HepG2 (cell line): ENCODE results near the gene YIPF4. TPM values are rescaled to one million over a fixed set of nuclear protein-coding genes. Genes with fewer than 3 reads are reported as not detected.

ENCODE experiments used
- ATAC-seq: fragments of 200-7000 bp; cut with Tn5 transposase; 3 replicates; pipeline ENCODE4 v1.9.1; 2020; ENCODE audit warnings: mild to moderate bottlenecking, moderate library complexity
- BruUV-seq: library from RNA; stranded (reverse); fragments of 400-500 nt; replicated peaks from 2 replicates; lab custom pipeline; 2021; lab: Mats Ljungman, UMichigan
- CTCF ChIA-PET: fragments of 300-600 bp; formaldehyde crosslinking; extraction: SDS; loops from one replicate; lab custom pipeline; 2021; ENCODE audit warnings: low total read pairs, inconsistent platforms, low intra/inter-chr PET ratio; lab: Yijun Ruan, JAX
- POLR2A ChIA-PET: fragments of 350-600 bp; sonication (Branson Sonifier 250); formaldehyde crosslinking; loops from one replicate; lab custom pipeline; 2020; ENCODE audit warnings: antibody characterized with exemption, inconsistent platforms; lab: Yijun Ruan, JAX
- DNase-seq: peaks from one replicate; pipeline ENCODE4 v3.0.0-alpha.2; 2015; ENCODE audit warnings: low spot score
- FAIRE-seq: peaks from 3 replicates; lab custom pipeline; 2011; peaks lifted over from hg19 to GRCh38; lab: Jason Lieb, UNC
- H2AFZ ChIP-seq: one replicate; pipeline ENCODE4 v1.6.1; 2011; ENCODE audit warnings: low read length, inconsistent platforms
- H3K27ac ChIP-seq: fragments of 300-600 bp; 3 replicates; pipeline ENCODE4 v1.8.0; 2011; ENCODE audit warnings: mixed run types, mild to moderate bottlenecking, mixed read lengths, low read length, inconsistent platforms; ENCODE audit not compliant: insufficient read depth; ENCODE audit errors: extremely low read length
- H3K27me3 ChIP-seq, 2 experiments: fragments of 200-600 bp in 1 of 2; 2 replicates in 1 of 2; 3 replicates in 1 of 2; pipeline versions ENCODE4 v1.6.0 to v1.8.0; 2011; ENCODE audit warnings: low read length in 2 of 2, mild to moderate bottlenecking in 2 of 2, moderate library complexity in 2 of 2, inconsistent platforms in 1 of 2; ENCODE audit not compliant: insufficient read depth in 2 of 2, control insufficient read depth in 1 of 2
- H3K36me3 ChIP-seq, 2 experiments: fragments of 200-600 bp in 1 of 2; replicated peaks in 1 of 2; 2 replicates in 1 of 2; 3 replicates in 1 of 2; pipeline versions ENCODE4 v1.5.1 to v1.8.0; 2011; ENCODE audit warnings: low read length in 2 of 2, inconsistent platforms in 1 of 2; ENCODE audit not compliant: insufficient read depth in 2 of 2, control insufficient read depth in 1 of 2
- H3K4me1 ChIP-seq: 2 replicates; pipeline ENCODE4 v1.5.1; 2012; ENCODE audit warnings: low read length, inconsistent platforms; ENCODE audit not compliant: insufficient read depth
- H3K4me2 ChIP-seq: 2 replicates; pipeline ENCODE4 v1.6.0; 2011; ENCODE audit warnings: low read depth, low read length, inconsistent platforms
- H3K4me3 ChIP-seq, 3 experiments: fragments of 200-600 bp in 1 of 3; sonication (generic), shearing (Covaris generic) in 1 of 3; replicated peaks in 1 of 3; 2 replicates each; pipeline ENCODE4 v1.5.1; 2011 to 2016; ENCODE audit warnings: low read length in 3 of 3, inconsistent platforms in 2 of 3, low read depth in 2 of 3, mild to moderate bottlenecking in 2 of 3, control low read depth in 1 of 3, mixed read lengths in 1 of 3; ENCODE audit not compliant: insufficient read depth in 1 of 3
- H3K79me2 ChIP-seq: one replicate; pipeline ENCODE4 v1.6.1; 2011; ENCODE audit warnings: low read length, inconsistent platforms; ENCODE audit not compliant: insufficient read depth
- H3K9ac ChIP-seq: 2 replicates; pipeline ENCODE4 v1.6.0; 2011; ENCODE audit warnings: mild to moderate bottlenecking, low read depth, low read length, inconsistent platforms; ENCODE audit not compliant: insufficient read depth
- H3K9me3 ChIP-seq: 2 replicates; pipeline ENCODE4 v1.5.1; 2012; ENCODE audit warnings: mild to moderate bottlenecking, low read length
- H4K20me1 ChIP-seq: 2 replicates; pipeline ENCODE4 v1.6.0; 2011; ENCODE audit warnings: inconsistent platforms, mild to moderate bottlenecking, low read length, moderate library complexity; ENCODE audit not compliant: insufficient read depth
- CEBPB ChIP-seq: IDR thresholded peaks from 2 replicates; pipeline ENCODE4 v1.6.1; 2011; ENCODE audit warnings: low read depth, low read length, improper control_type of control experiment, borderline replicate concordance
- CEBPZ ChIP-seq: IDR thresholded peaks from 2 replicates; pipeline ENCODE4 v1.6.1; 2012; ENCODE audit warnings: low read length, improper control_type of control experiment
- MNT ChIP-seq: fragments of 450-650 bp; IDR thresholded peaks from 2 replicates; pipeline ENCODE4 v1.6.1; 2016
- SALL2 ChIP-seq: sonication (generic); formaldehyde crosslinking; IDR thresholded peaks from 2 replicates; pipeline ENCODE4 v1.8.1; 2023; ENCODE audit warnings: mild to moderate bottlenecking, missing genetic modification reagents, inconsistent platforms
- SIN3B ChIP-seq: fragments of 150-350 bp; IDR thresholded peaks from 2 replicates; pipeline ENCODE4 v1.6.1; 2014; ENCODE audit warnings: low read length
- TMF1 ChIP-seq: sonication (generic); formaldehyde crosslinking; IDR thresholded peaks from 2 replicates; pipeline ENCODE4 v1.8.1; 2022; ENCODE audit warnings: low read depth, missing genetic modification reagents
- TOE1 ChIP-seq: sonication (generic); formaldehyde crosslinking; IDR thresholded peaks from 2 replicates; pipeline ENCODE4 v1.4.0; 2020; ENCODE audit warnings: mild to moderate bottlenecking, missing genetic modification reagents
- ZBTB21 ChIP-seq: sonication (generic); formaldehyde crosslinking; IDR thresholded peaks from 2 replicates; pipeline ENCODE4 v1.4.0; 2020; ENCODE audit warnings: missing genetic modification reagents
- ZNF264 ChIP-seq: sonication (generic); formaldehyde crosslinking; IDR thresholded peaks from 2 replicates; pipeline ENCODE4 v1.4.0; 2020; ENCODE audit warnings: missing genetic modification reagents
- ZNF335 ChIP-seq: sonication (generic); formaldehyde crosslinking; IDR thresholded peaks from 2 replicates; pipeline ENCODE4 v1.4.0; 2020; ENCODE audit warnings: missing genetic modification reagents
- ZNF33A ChIP-seq: sonication (generic); formaldehyde crosslinking; IDR thresholded peaks from 2 replicates; pipeline ENCODE4 v1.5.1; 2020; ENCODE audit warnings: missing genetic modification reagents, mild to moderate bottlenecking, moderate library complexity, borderline replicate concordance
- ZNF777 ChIP-seq: sonication (generic); formaldehyde crosslinking; IDR thresholded peaks from 2 replicates; pipeline ENCODE4 v1.4.0; 2020; ENCODE audit warnings: missing genetic modification reagents
- WGBS: methylation state at CpG from one replicate; pipeline ENCODE4 v1.1.6; 2017; ENCODE audit warnings: low lambda C conversion rate; 5-methylcytosine and 5-hydroxymethylcytosine counted together
- in situ Hi-C: cut with HindIII; loops from 2 replicates; pipeline ENCODE4 v1.10.0; 2017; ENCODE audit warnings: low pct_unique_long_range_greater_than_20kb; ENCODE audit not compliant: extremely low pct_ligation_motif_present
- intact Hi-C: fragments of 100-400 bp; cut with micrococcal nuclease; formaldehyde crosslinking; loops from one replicate; pipeline ENCODE4 v1.10.0; 2022; ENCODE audit not compliant: unreplicated experiment
- polyA plus RNA-seq, 8 experiments: library from polyadenylated mRNA; depleted of rRNA in 3 of 8; stranded (reverse) in 7 of 8; unstranded in 1 of 8; fragments of >200 nt; fragmentation: Illumina TruSeq in 4 of 8; extraction: Trizol in 4 of 8; gene quantifications; 2 replicates each; pipeline versions ENCODE4 v1.2.1 to v1.2.3, GENCODE V29; 2011 to 2016; ENCODE audit warnings: low read depth in 4 of 8, missing spikeins in 1 of 8, mixed read lengths in 1 of 8; ENCODE audit not compliant: insufficient read depth in 1 of 8
- total RNA-seq, 5 experiments: library from RNA; depleted of rRNA; stranded (reverse); fragments of >200 nt; fragmentation: Illumina TruSeq; extraction: Trizol; gene quantifications; 2 replicates each; pipeline ENCODE4 v1.2.3, GENCODE V29; 2016; ENCODE audit warnings: low read depth in 1 of 5
- TF ChIP-seq, protein P1 (sequence below): sonication (generic); formaldehyde crosslinking; IDR thresholded peaks from 2 replicates; pipeline ENCODE4 v1.4.0; 2020; ENCODE audit warnings: mild to moderate bottlenecking, missing genetic modification reagents

The YIPF4 gene
- total and polyA plus RNA-seq, 2 of the 13 experiments (the other 11 are each of a cell fraction or from before 2014, with no cell fraction given) = 19.0 to 43.9 TPM

DNA sequence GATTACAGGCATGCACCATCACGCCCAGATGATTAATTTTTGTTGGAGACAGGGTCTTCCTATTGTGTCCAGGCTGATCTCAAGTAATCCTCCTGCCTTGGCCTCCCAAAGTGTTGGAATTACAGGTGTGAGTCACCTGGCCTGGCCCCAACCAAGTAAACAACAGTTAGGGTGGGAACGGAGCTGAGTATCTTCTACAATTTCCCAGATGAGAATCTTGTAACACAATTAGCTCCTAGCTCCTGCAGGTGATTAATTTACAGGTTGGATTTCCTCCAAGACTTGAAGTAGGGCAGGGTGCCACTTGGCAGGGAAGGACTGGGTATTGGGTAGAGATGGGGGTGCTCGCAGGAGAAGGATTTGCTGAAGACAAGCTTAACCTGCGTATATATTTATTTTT, 30.8 kb upstream of the YIPF4 start:
- Histone ChIP-seq H3K79me2 (no peaks in the 10 kb centered on the region), H4K20me1 (no peaks in the 10 kb centered on the region), H3K36me3 (no peaks in the 10 kb centered on the region), H3K9me3 (no peaks in the 10 kb centered on the region), H2AFZ (no peak overlapping the region), H3K4me1 (peaks cover 22% of the 10 kb centered on the region), H3K27me3 (no peaks in the 10 kb centered on the region; a peak in 1 of 5 replicates), H3K9ac (no peak overlapping the region), H3K4me2 (no peak overlapping the region), H3K4me3 (no peak overlapping the region), H3K27ac (no peak overlapping the region)
- DNase-seq = no peak
- intact Hi-C loops = no loop called here
- BruUV-seq = no TSS peak
- no peak for ATAC-seq
- CTCF ChIA-PET = no interaction called here
- POLR2A ChIA-PET = interaction anchor here (0.5 kb wide), 1 partner anchor 8 kb away, joined by 3 read pairs; no protein-coding TSS in a partner anchor
- no peak for FAIRE-seq
- WGBS = 75% methylated on average over 4 of the region's 4 CpGs
- in situ Hi-C loops = no loop called here
- no peak for TF ChIP-seq MNT
- TF ChIP-seq ZNF777 (CRISPR knock-in tag) = no peak
- TF ChIP-seq, protein P1, sequence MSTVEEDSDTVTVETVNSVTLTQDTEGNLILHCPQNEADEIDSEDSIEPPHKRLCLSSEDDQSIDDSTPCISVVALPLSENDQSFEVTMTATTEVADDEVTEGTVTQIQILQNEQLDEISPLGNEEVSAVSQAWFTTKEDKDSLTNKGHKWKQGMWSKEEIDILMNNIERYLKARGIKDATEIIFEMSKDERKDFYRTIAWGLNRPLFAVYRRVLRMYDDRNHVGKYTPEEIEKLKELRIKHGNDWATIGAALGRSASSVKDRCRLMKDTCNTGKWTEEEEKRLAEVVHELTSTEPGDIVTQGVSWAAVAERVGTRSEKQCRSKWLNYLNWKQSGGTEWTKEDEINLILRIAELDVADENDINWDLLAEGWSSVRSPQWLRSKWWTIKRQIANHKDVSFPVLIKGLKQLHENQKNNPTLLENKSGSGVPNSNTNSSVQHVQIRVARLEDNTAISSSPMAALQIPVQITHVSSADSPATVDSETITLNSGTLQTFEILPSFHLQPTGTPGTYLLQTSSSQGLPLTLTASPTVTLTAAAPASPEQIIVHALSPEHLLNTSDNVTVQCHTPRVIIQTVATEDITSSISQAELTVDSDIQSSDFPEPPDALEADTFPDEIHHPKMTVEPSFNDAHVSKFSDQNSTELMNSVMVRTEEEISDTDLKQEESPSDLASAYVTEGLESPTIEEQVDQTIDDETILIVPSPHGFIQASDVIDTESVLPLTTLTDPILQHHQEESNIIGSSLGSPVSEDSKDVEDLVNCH (CRISPR knock-in tag) = no peak
- TF ChIP-seq SALL2 (CRISPR knock-in tag) = no peak
- TF ChIP-seq ZNF264 (CRISPR knock-in tag) = no peak
- no peak for TF ChIP-seq CEBPZ
- TF ChIP-seq TMF1 (CRISPR knock-in tag) = no peak
- TF ChIP-seq TOE1 (CRISPR knock-in tag) = no peak
- TF ChIP-seq ZNF33A (CRISPR knock-in tag) = no peak
- TF ChIP-seq SIN3B = no peak
- no peak for TF ChIP-seq CEBPB
- no peak for TF ChIP-seq ZNF335 (CRISPR knock-in tag)
- TF ChIP-seq ZBTB21 (CRISPR knock-in tag) = no peak
